ENCODE measurements around the gene ACADL. TPM values are rescaled to one million over a fixed set of nuclear protein-coding genes. Genes with fewer than 3 reads are reported as not detected.
"Not testable (repeated sequence)": the region's sequence is repeated elsewhere in the genome, so short reads cannot be mapped to it uniquely, and the experiment has no call there.

ACADL gene
- total RNA-seq, 2 experiments from 2014 or later, result not detected

DNA sequence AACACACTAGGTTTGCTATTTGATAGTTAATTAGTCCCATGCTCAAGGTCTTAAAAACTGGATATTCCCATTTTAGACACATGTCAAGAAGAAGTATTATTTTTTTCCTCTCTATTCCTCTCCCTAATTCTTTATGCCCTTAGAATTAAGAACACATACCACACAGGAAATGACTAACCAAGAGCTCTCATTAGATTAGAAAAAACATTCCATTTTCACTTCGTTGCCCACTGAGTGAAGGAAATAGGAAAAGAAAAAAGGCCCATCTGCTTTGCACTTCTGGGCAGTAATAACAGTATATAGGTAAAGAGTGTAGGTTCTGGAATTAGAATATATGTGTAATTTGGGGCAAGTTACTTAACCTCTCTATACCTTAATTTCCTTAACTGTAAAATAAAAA lies 26.9 kb downstream of the ACADL start:
- Mint-ChIP-seq H3K4me1 (ENCODE audit: low read depth) (no peaks in the 10 kb centered on the region), H3K36me3 (no peaks in the 10 kb centered on the region), H3K9me3 (no peaks in the 10 kb centered on the region), H3K4me3 (no peak overlapping the region), H3K27me3 (peaks cover 6% of the 10 kb centered on the region), H3K27ac (no peak overlapping the region)
- ChIA-PET CTCF (interaction anchor here (0.7 to 5.7 kb wide), 20 partner anchors 8 to 863 kb away, joined by 3 to 79 read pairs (median 4); partner anchors contain the start of gene ACADL), POLR2A (no interaction called here)
- DNase-seq, result no peak
- intact Hi-C loops (cut with micrococcal nuclease), result loop anchor here (10.0 kb wide), 3 partner anchors 404 to 1804 kb away; partner anchors contain the start of gene MAP2

DNA sequence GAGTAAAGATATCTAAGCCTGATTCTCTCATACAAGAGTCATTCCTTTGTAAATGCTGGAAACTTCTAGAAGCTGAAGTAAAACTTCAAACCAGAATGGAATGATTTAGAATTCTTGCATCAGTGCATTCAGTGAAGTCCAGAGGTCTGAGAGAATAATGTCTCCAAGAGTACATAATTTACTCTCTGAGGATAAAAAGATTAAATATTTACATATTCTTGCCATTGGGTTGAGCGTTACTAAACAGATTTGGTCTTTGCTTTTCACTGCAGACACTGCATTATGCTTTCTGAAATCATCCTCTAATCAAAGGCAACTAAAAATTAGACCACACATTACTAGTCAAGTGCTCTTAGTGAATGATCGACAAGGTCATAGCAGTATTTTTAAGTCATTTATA lies 27.5 kb downstream of the ACADL start:
- ChIA-PET CTCF (interaction anchor here (1.8 to 5.7 kb wide), 2 partner anchors 125 to 221 kb away, joined by 11 to 79 read pairs; no protein-coding TSS in a partner anchor), POLR2A (no interaction called here)
- H3K4me3 Mint-ChIP-seq, result no peak overlapping the region

DNA sequence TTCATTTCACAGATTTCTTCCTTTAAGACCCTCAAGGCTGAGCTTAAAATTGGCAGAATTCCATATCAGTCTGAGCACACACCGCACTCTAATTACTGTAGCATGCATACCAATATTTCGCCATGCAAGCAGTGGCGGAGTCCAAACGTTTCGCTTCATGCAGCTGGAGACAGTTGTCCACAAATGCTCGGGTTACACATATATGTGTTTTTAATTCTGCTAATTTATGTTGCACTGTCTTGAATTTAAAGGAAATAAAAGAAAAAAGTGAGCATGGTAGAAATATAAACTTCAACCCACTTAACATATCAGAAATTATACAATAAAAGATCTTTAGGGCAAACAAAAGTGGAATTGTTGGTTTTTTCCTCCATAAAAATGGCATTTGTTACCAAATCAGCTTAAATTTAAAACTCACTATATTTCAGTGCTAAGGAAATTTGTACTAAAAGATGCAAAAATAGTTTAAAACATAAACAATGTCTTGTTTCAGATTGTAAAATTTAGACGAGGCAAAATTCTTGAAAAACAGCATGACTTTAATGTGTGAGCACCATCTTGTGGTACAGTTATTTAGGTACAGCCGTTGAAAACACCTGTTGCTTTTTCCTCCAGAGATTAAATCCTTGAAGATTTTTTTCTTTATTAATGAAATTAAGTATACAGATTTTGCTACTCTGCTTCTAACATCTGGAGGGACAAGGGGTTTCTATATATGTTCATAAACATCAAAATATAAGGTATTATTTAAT lies 30.0 kb downstream of the ACADL start:
- POLR2A ChIA-PET, result no interaction called here
- Mint-ChIP-seq H3K27me3 (no peaks in the 10 kb centered on the region), H3K4me3 (no peak overlapping the region), H3K27ac (no peak overlapping the region), H3K4me1 (ENCODE audit: low read depth) (no peaks in the 10 kb centered on the region), H3K9me3 (no peaks in the 10 kb centered on the region), H3K36me3 (no peaks in the 10 kb centered on the region)
- CTCF ChIA-PET, result interaction anchor here (0.9 to 5.7 kb wide), 8 partner anchors 13 to 219 kb away, joined by 3 to 79 read pairs (median 4); no protein-coding TSS in a partner anchor
- no peak for DNase-seq
- intact Hi-C loops (cut with micrococcal nuclease), result loop anchor here (1.0 to 10.0 kb wide), 5 partner anchors 122 to 1800 kb away; partner anchors contain the start of gene MAP2

More for the DNA sequence above, 27.5 kb downstream of the ACADL start:
- intact Hi-C loops (cut with micrococcal nuclease), result loop anchor here (10.0 kb wide), 3 partner anchors 403 to 1803 kb away; partner anchors contain the start of gene MAP2
- no peak overlapping the region for H3K27ac Mint-ChIP-seq
- H3K4me1 Mint-ChIP-seq (ENCODE audit: low read depth), result no peaks in the 10 kb centered on the region
- H3K9me3 Mint-ChIP-seq, result no peaks in the 10 kb centered on the region
- no peak for DNase-seq
- peaks cover 2% of the 10 kb centered on the region for H3K27me3 Mint-ChIP-seq
- H3K36me3 Mint-ChIP-seq, result no peaks in the 10 kb centered on the region

DNA sequence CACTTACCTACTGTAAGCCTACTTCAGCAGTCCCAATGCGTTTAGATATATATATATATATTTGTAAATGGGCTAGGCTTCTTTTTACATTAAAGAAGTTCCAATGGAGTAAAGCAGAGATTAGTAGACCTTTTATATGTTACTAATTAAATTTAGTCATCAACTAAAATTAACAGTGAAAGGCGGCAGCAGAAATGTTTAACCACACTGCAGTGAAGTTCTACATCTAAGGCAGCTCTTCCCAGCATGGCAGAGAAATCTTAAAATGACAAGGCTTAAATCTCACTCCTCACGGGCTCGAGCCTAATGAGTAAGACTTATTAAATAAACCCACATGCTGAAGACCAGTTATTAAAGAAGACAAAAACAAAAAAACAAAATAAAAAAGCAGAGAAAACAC lies 34.9 kb downstream of the ACADL start:
- Mint-ChIP-seq H3K9me3 (peaks cover 10% of the 10 kb centered on the region), H3K4me3 (no peak overlapping the region), H3K36me3 (no peaks in the 10 kb centered on the region), H3K4me1 (ENCODE audit: low read depth) (no peaks in the 10 kb centered on the region), H3K27me3 (peaks cover 7% of the 10 kb centered on the region), H3K27ac (no peak overlapping the region)
- POLR2A ChIA-PET, result no interaction called here
- intact Hi-C loops (cut with micrococcal nuclease), result loop anchor here (10.0 kb wide), 3 partner anchors 396 to 1796 kb away; partner anchors contain the start of gene MAP2
- no peak for DNase-seq
- CTCF ChIA-PET, result interaction anchor here (1.3 to 2.1 kb wide), 2 partner anchors 9 to 212 kb away, joined by 5 to 6 read pairs; no protein-coding TSS in a partner anchor

DNA sequence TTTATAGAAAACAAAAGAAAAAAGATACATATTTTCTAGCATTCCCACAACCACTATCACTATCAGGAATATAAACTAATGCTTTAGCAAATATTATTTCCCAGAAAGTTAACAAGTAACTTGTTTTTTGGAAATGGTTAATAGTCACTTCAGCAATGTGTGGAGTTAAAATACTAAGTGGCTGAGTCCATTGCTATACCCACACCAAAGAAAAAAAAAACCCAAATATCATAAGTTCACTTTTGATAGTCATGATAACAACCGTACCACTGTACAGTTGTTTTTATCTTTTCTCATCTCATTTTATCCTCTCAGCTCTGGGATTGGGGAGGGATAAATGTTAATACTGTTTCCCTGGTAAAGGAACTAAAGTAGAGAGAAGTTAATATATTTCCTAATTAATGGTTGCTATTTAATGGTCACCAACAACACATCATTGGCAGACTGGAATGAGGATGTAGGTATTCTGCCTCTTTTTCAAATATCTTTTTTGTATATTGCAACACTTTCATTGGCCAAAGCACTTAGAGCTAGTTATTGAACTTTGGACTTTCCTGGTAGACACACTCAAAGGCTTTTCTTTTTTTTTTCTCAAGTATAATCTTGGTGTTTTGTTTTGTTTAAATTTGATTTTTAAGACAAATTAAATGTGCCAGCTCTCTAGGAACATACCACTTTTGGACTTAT lies 35.7 kb downstream of the ACADL start:
- Mint-ChIP-seq H3K27ac (no peak overlapping the region), H3K4me3 (no peak overlapping the region), H3K36me3 (peaks cover 3% of the 10 kb centered on the region), H3K4me1 (ENCODE audit: low read depth) (no peaks in the 10 kb centered on the region), H3K9me3 (peaks cover 17% of the 10 kb centered on the region), H3K27me3 (peaks cover 12% of the 10 kb centered on the region)
- CTCF ChIA-PET, result interaction anchor here (1.3 kb wide), 1 partner anchor 9 kb away, joined by 6 read pairs; no protein-coding TSS in a partner anchor
- intact Hi-C loops (cut with micrococcal nuclease), result loop anchor here (10.0 kb wide), 3 partner anchors 395 to 1795 kb away; partner anchors contain the start of gene MAP2
- POLR2A ChIA-PET, result no interaction called here
- DNase-seq, result no peak

DNA sequence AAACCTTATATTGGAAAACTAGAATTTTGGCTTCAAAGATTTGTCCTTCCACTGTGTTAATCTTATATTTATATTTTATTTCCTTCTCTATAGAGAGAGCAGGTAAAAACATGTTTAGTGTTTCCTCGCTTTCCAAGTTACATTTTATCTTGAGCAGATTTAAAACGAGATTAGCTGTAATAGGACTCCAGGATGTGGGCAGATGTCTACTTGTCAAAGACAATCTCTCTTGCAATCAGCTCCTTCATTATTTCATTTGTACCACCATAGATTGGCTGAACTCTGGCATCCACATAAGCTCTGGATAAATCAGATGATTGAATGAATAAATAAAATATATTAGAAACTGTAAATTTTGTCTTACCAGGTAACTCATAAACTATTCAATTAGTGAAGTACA lies 36.5 kb downstream of the ACADL start:
- Mint-ChIP-seq H3K9me3 (peaks cover 25% of the 10 kb centered on the region), H3K27ac (no peak overlapping the region), H3K36me3 (peaks cover 11% of the 10 kb centered on the region), H3K4me1 (ENCODE audit: low read depth) (no peaks in the 10 kb centered on the region), H3K4me3 (no peak overlapping the region), H3K27me3 (peaks cover 20% of the 10 kb centered on the region)
- intact Hi-C loops (cut with micrococcal nuclease), result no loop called here
- DNase-seq, result no peak
- CTCF ChIA-PET, result interaction anchor here (1.1 kb wide), 1 partner anchor 208 kb away, joined by 3 read pairs; no protein-coding TSS in a partner anchor
- POLR2A ChIA-PET, result no interaction called here

DNA sequence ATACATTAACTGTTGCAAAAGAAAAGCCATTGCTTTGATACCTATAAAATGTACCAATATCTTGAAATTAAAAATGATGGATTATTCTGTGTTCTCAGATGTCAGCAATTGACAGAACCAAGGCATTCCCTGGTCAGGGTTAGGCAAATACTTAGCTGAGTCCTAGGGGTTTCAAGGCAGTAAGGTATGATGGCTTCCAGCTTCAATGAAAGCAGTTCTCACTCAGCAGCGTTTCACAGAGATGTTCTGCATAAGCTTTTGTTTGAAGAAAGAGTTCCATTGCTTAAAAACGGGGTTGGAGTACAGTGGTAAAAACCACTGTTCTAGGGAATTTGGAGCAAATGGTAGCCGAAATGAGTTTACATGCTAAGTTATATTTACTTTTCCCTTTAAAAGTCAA lies 37.1 kb downstream of the ACADL start:
- no peak for DNase-seq
- ChIA-PET CTCF (interaction anchor here (1.1 to 1.2 kb wide), 2 partner anchors 11 to 208 kb away, joined by 3 to 4 read pairs; no protein-coding TSS in a partner anchor), POLR2A (no interaction called here)
- Mint-ChIP-seq H3K36me3 (peaks cover 13% of the 10 kb centered on the region), H3K9me3 (peaks cover 30% of the 10 kb centered on the region), H3K27ac (no peak overlapping the region), H3K27me3 (peaks cover 20% of the 10 kb centered on the region), H3K4me3 (no peak overlapping the region), H3K4me1 (ENCODE audit: low read depth) (no peaks in the 10 kb centered on the region)
- intact Hi-C loops (cut with micrococcal nuclease), result no loop called here

DNA sequence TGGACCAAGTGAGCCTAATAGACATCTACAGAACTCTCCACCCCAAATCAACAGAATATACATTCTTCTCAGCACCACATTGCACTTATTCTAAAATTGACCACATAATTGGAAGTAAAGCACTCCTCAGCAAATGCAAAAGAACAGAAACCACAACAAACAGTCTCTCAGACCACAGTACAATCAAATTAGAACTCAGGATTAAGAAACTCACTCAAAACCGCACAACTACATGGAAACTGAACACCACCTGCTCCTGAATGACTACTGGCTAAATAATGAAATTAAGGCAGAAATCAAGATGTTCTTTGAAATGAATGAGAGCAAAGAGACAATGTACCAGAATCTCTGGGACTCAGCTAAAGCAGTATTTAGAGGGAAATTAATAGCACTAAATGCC lies 41.3 kb downstream of the ACADL start:
- H3K4me1 Mint-ChIP-seq (ENCODE audit: low read depth); H3K4me3 Mint-ChIP-seq; DNase-seq; intact Hi-C loops (cut with micrococcal nuclease); CTCF ChIA-PET; POLR2A ChIA-PET; H3K27ac Mint-ChIP-seq: not testable (repeated sequence)
- Mint-ChIP-seq H3K9me3 (peaks cover 34% of the 10 kb centered on the region), H3K27me3 (peaks cover 32% of the 10 kb centered on the region), H3K36me3 (peaks cover 13% of the 10 kb centered on the region)

DNA sequence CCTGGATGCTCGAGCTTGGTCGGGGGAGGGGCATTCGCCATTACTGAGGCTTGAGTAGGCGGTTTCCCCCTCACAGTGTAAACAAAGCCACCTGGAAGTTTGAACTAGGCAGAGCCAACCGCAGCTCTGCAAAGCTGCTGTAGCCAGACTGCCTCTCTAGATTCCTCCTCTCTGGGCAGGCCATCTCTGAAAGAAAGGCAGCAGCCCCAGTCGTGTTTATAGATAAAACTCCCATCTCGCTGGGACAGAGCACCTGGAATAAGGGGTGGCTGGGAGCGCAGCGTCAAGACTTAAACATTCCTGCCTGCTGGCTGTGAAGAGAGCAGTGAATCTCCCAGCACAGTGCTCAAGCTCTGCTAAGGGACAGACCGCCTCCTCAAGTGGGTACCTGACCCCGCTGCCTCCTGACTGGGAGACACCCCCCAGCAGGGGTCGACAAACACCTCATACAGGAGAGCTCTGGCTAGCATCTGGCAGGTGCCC lies 43.6 kb downstream of the ACADL start:
- Mint-ChIP-seq H3K27me3 (peaks cover 31% of the 10 kb centered on the region), H3K9me3 (peaks cover 34% of the 10 kb centered on the region), H3K36me3 (peaks cover 13% of the 10 kb centered on the region)
- DNase-seq, result peak; percentile 22
- H3K4me3 Mint-ChIP-seq; intact Hi-C loops (cut with micrococcal nuclease); H3K27ac Mint-ChIP-seq; H3K4me1 Mint-ChIP-seq (ENCODE audit: low read depth); POLR2A ChIA-PET: not testable (repeated sequence)
- CTCF ChIA-PET, result interaction anchor here (0.7 to 1.4 kb wide), 3 partner anchors 13 to 357 kb away, joined by 3 read pairs; no protein-coding TSS in a partner anchor

DNA sequence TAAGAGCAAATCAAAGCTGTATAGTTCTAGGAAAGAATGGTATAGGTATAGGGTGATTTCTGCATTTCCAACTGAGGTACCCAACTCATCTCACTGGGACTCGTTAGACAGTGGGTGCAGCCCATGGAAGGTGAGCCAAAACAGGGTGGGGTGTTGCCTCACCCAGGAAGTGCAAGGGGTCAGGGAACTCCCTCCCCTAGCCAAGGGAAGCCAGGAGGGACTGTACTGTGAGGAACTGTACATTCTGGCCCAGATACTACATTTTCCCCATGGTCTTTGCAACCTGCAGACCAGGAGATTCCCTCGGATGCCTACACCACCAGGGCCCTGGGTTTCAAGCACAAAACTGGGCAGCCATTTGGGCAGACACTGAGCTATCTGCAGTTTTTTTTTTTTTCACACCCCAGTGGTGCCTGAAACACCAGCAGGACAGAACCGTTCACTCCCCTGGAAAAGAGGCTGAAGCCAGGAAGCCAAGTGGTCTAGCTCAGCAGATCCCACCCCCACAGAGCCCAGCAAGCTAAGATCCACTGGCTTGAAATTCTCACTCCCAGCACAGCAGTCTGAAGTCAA lies 44.1 kb downstream of the ACADL start:
- Mint-ChIP-seq H3K27me3 (peaks cover 31% of the 10 kb centered on the region), H3K9me3 (peaks cover 30% of the 10 kb centered on the region), H3K36me3 (peaks cover 13% of the 10 kb centered on the region)
- POLR2A ChIA-PET; H3K27ac Mint-ChIP-seq; intact Hi-C loops (cut with micrococcal nuclease); DNase-seq; H3K4me1 Mint-ChIP-seq (ENCODE audit: low read depth); H3K4me3 Mint-ChIP-seq: not testable (repeated sequence)
- CTCF ChIA-PET, result interaction anchor here (0.7 to 1.4 kb wide), 3 partner anchors 14 to 357 kb away, joined by 3 read pairs; no protein-coding TSS in a partner anchor

DNA sequence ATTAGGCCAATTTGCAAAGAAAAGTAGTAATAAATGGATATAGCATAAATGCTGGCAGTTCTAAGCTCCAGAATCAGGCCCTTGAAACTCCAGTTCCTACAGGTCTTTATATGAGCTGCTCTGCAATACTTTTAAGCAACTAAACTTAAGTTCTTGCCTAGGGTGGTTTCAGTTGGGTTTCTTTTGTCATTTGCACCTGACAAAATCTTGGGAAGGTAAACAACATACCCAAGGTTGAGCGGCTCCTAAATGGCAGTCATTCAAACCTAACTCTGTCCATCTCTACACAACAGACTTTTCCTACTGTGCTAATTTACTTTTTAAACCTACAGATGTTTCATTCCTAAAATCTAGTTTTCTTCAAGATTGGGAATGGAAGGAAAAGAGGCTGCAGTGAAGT lies 44.8 kb downstream of the ACADL start:
- POLR2A ChIA-PET, result no interaction called here
- DNase-seq, result no peak
- intact Hi-C loops (cut with micrococcal nuclease), result no loop called here
- peaks cover 31% of the 10 kb centered on the region for H3K27me3 Mint-ChIP-seq
- no peak overlapping the region for H3K4me3 Mint-ChIP-seq
- H3K9me3 Mint-ChIP-seq, result peaks cover 26% of the 10 kb centered on the region
- peaks cover 6% of the 10 kb centered on the region for H3K4me1 Mint-ChIP-seq (ENCODE audit: low read depth)
- peaks cover 13% of the 10 kb centered on the region for H3K36me3 Mint-ChIP-seq
- H3K27ac Mint-ChIP-seq, result no peak overlapping the region
- CTCF ChIA-PET, result no interaction called here
